ENCODE results near the gene MYADM.
A peak's percentile ranks its signal among the peaks of the same experiment; 100 is the strongest.

Gene MYADM

DNA sequence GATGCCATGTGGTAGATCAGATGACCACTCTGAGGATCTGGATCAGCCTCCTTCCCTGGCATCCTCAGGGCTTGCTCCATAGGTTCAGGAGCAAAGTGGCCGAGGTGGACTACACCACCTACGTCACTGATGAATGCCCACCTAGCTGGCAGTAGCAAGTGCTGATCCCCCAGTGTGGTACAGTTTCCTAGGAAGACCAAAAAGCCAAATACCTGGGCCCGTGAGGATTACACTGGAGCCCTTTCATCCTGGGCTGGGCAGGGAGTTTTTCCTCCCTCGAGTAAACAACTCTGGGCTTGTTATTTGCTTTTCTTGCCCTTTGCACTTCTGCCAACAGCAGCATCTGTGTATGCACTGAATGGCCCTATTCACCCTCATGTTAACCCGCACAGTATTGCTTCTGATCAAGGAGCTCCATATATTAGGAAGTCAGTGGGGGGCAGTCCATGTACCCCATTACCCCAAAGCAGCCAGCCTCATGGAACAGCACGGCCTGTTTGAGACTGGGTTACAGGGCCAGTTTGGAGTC, 3.3 kb upstream of the MYADM start:
- TF ChIP-seq, protein P1, sequence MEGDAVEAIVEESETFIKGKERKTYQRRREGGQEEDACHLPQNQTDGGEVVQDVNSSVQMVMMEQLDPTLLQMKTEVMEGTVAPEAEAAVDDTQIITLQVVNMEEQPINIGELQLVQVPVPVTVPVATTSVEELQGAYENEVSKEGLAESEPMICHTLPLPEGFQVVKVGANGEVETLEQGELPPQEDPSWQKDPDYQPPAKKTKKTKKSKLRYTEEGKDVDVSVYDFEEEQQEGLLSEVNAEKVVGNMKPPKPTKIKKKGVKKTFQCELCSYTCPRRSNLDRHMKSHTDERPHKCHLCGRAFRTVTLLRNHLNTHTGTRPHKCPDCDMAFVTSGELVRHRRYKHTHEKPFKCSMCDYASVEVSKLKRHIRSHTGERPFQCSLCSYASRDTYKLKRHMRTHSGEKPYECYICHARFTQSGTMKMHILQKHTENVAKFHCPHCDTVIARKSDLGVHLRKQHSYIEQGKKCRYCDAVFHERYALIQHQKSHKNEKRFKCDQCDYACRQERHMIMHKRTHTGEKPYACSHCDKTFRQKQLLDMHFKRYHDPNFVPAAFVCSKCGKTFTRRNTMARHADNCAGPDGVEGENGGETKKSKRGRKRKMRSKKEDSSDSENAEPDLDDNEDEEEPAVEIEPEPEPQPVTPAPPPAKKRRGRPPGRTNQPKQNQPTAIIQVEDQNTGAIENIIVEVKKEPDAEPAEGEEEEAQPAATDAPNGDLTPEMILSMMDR (IDR thresholded peaks at IDR 0.05; ENCODE audit: low read depth, low read length, missing control alignments), result no peak
- DNase-seq (ENCODE audit: low read depth), result no peak
- H3K4me3 ChIP-seq (ENCODE audit: low read depth, low read length), result no peak overlapping the region
- in situ Hi-C loops (cut with HindIII; ENCODE audit: low sequenced_read_pairs), result no loop called here

DNA sequence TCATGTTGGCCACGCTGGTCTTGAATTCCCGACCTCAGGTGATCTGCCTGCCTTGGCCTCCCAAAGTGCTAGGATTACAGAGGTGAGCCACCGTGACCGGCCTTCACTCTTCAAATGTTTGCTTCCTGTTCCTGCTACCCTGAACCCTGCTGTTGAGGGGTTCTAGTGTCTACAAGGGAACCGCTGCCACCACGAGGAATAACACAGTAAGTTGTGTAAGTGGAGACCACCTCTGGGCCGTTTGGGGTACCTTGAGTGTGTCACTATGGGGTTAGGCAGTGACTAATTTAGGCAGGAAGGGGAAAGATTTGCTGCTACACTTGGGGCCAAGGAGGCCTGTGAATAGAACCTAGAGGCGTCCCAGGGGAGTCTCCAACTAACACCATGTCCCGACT, 2.2 kb upstream of the MYADM start:
- TF ChIP-seq, protein P1 (IDR thresholded peaks at IDR 0.05; ENCODE audit: low read depth, low read length, missing control alignments), result no peak
- in situ Hi-C loops (cut with HindIII; ENCODE audit: low sequenced_read_pairs), result no loop called here
- DNase-seq (ENCODE audit: low read depth), result no peak
- peak overlapping the region; percentile 40 for H3K4me3 ChIP-seq (ENCODE audit: low read depth, low read length)

DNA sequence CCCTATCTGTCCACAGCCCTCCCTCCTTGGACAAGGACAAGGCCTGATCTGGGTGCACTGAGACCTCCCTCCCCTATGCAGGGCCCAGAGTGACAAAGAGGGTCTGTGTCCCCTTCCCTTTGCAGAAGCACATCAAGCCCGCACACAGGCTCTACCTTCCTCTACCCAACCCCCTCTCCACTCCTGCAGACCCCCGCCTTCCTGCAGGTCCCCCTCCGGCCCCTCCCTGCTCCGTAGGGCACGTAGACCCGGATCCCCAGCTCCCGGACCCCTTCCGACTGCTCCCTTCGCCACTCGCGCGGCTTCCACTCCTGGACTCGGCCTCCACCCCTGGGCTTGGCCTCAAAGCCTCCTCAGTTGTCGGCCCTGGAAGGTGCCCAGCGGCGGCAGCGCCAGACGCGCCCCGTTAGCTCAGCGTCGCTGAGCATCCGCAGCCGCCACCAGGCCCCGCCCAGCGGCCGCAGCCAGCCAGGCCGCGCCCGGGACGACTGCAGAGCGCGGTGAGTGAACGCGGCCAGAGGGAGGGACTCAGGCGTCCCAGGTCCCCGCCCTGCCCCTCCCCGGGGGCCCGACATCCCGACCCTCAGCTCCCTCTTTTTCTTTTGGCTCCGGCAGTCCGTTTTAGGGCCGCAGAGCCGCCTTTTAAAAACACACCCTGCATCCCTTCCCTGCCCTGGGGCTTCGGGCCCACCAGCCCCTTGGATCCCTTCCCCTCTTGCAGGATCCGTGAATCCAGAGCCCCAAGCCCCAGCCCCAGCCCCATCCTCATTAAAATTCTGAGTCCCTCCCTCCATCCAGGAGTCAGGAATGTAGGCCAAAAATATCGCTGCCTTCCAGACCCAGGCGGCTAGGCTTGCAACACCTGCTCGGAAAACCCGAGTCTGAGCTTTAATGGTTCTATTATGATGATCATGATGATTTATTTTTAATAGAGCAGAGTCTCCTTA, 1.5 kb upstream of the MYADM start:
- H3K4me3 ChIP-seq (ENCODE audit: low read depth, low read length), result peak overlapping the region; percentile 40
- in situ Hi-C loops (cut with HindIII; ENCODE audit: low sequenced_read_pairs), result no loop called here

DNA sequence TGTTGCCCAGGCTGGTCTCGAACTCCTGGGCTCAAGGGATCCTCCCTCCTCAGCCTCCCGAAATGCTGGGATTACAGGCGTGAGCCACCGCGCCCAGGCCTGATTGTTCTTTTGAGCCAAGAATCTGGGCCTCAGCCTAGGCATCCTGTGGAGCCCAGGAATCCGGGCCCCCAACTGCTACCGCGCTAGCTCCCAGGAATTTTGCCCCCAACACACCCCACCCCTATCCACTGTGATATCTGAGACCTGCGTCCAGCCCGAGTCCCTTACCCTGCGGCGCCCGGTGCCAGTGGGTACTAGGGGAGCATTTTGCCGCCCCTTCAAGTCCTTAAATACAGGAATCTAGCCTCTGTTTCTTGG, 838 bp upstream of the MYADM start:
- no peak for DNase-seq (ENCODE audit: low read depth)
- in situ Hi-C loops (cut with HindIII; ENCODE audit: low sequenced_read_pairs), result no loop called here
- TF ChIP-seq, protein P1 (IDR thresholded peaks at IDR 0.05; ENCODE audit: low read depth, low read length, missing control alignments), result no peak
- peak overlapping the region; percentile 40 for H3K4me3 ChIP-seq (ENCODE audit: low read depth, low read length)

More for the DNA sequence above, 1.5 kb upstream of the MYADM start:
- TF ChIP-seq, protein P1 (IDR thresholded peaks at IDR 0.05; ENCODE audit: low read depth, low read length, missing control alignments), result no peak
- DNase-seq (ENCODE audit: low read depth), result no peak

DNA sequence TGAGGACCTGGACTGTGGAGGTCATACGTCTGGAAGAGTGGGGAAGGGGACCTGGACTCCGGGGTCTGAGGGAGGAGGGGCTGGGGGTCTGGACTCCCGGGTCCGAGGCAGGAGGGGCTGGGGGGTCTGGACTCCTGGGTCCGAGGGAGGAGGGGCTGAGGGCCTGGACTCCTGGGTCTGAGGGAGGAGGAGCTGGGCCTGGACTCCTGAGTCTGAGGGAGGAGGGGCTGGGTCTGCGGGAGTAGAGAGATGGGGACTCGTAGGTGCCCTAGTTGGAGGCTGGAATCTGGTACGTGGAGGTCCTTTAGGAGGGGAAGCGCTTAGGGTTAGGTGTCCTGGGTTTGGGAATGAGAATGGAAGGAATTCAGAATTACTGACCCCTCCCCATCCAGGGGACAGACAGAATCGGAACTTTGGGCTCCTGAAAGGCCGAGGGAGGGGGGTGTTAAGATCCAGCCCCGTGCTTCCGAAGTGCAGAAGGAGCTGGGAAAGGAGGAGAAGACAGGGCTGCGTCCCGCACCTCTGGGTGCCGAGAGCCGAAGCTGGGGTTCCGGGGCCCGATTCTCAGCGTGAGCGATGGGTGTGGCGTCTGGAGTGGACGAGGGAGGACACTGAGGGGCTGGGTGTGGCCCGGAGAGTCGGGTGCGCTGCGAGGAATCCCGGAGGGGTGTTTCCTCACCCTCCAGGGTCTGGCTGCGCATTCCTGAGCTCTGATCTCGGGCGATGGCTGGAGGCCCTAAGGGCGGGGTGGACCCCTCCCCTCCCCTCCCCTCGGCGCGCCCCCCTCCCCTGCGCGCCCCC, 608 bp downstream of the MYADM start:
- TF ChIP-seq, protein P1 (IDR thresholded peaks at IDR 0.05; ENCODE audit: low read depth, low read length, missing control alignments), result no peak
- H3K4me3 ChIP-seq (ENCODE audit: low read depth, low read length), result peak overlapping the region; percentile 71
- DNase-seq (ENCODE audit: low read depth), result no peak
- in situ Hi-C loops (cut with HindIII; ENCODE audit: low sequenced_read_pairs), result no loop called here
